C1 segment of cervical spinal cord (tissue), 14 donors: ENCODE measurements around the gene EIF4A3.
A peak's percentile ranks its signal among the peaks of the same experiment; 100 is the strongest.
"Not testable (repeated sequence)": the region's sequence is repeated elsewhere in the genome, so short reads cannot be mapped to it uniquely, and the experiment has no call there.

Source experiments
- DNase-seq, 14 donors: peaks; one replicate each; lab custom pipeline; 2025; lab: John Stamatoyannopoulos, UW

Gene EIF4A3

DNA sequence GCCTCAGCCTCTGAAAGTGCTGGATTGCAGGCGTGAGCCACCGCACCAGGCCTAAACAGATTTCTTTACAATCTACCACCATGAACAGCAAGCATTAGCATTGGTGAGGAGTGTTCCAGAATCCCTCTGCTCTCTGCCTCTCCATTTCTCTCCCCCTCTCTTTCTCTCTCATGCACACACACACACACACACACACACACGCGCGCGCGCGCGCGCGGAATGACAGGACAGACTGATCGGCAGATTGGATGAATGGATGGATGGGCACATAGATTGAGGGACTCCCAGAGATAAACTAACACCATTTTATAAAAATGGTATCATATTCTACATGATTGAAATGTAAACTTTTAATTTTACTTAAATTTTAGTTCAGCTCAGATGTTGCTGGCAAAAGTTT, 26.2 kb upstream of the EIF4A3 start:
- no peak for DNase-seq

DNA sequence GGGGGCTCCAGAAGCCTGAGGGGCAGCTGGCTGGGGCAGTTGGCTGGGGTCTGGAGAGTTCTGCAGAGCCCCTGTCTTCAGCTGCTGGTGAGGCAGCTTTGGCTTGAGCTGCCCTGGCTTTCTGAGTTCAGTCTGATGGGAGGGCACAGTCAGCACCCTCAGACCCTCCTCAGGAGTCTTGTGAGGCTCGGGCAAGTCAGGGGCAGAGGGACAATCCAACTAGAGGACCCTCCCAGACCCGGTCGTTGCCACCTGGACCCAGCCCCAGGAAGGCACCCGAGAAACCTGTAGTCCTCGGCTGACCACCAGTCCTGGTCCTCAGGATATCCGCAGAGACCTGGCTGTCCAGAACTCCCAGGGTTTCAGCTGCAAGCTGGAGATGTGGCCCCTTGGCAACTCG, 24.8 kb upstream of the EIF4A3 start:
- DNase-seq: no peak

DNA sequence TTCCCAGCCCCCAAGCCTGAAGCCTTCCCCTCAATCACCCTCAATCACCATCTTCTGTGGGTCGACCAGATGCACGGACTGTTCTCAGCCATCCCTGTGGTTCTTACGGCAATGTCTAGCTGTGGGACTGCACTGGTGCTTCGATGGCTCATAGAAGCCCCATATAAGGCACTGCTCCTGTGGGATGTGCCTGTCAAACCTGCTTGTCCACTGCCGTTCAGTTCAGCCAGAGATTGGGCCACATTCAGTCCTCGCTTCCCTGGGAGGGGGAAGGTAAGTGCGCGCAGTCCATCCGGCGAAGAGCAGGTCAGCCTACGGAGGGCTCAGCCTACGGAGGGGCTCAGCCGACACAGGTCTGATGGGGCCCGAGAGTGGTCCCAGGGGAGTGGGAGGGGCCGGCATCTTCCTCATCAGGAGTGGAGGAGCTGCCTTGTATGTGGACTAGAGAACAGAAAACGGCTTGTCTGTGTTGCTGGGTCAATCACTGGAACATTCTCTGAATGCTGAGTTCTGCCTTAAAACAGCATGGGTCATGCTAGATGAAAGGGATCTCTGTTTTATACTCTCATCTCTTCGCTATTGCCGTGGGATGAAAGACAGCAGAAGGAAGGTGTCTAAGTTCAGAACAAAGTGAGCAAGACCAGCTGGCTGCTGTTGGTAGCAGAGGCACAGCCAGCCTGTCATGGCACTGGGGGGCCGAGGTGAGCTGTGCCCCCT, 23.0 kb upstream of the EIF4A3 start, which contains the start of gene CARD14:
Gene CARD14 (plus strand): TSS at position 247 of the 717 bp plus-strand sequence. CDS start 11,409 bp downstream, outside the sequence.
- no peak for DNase-seq

DNA sequence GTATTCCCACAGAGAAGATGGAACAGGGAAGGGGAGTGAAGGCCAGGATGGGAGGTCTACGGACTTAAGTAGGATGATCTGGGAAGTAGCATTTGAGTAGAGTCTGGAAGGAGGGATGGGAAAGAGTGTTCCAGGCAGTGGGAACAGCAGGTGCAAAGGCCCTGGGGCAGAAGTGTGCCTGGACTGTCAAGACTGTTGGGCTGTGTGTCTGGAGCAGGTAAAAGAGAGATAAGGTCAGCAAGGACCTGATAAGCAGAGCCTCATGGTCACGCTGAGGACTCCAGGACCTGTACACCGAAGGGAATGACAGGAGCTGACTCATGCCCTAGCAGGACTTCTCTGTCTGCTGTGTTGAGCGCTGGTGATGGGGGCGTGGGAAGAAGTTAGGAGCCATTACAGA, 22.2 kb upstream of the EIF4A3 start:
- no peak for DNase-seq

DNA sequence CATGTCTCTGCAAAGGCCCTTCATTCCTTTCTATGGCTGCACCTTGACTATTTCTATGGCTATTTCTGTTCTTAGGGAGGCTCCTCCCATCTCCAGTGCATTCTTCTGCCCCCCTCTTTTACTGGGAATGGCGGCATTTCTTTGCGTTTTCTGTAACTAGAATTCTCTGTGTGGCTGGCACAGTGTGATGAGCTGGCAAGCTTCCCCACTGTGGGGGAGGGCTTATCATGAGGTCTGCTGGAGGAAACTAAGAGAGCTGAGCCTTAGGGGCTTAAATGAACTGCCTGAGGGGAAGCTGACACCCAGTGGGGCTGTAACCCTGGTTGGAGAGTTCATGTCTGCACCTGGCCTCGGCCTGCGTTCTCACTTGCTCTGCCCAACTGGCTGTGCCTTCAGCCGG, 21.4 kb upstream of the EIF4A3 start:
- DNase-seq: no peak

DNA sequence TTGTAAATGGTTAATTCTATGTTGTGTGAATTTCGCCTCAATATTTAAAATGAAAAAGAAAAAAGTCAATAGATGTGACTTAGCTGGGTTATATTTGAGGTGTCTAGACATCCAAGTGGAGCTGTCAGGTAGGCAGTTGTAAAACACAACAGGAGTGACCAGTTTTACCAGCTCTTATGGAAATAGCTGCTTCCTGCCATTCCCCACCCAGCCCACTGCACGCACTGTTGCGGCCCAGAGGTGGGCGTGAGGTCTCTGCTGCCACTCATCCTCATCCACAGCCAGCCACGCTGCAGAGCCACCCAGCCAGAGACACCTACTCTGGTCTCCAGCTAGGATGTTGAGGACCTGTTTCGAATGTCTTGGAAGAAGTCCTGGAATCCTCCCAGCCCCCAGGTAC, 19.5 kb upstream of the EIF4A3 start:
- DNase-seq: no peak

DNA sequence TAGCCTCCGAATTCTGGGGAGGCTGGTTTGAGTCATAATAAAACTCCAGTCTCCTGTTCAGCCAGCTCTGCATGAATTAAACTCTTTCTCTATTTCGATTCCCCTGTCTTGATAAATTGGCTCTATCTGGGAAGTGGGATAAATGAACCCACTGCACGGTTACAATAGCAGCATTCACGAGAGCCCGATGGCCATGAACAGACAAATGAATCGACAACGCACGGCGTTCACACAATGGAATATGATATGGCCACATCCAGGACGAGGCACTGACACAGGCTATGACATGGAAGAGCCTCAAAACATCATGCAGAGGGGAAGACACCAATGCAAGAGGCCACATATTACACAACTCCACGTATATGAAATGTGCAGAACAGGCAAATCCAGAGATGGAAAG, 17.3 kb upstream of the EIF4A3 start:
- no peak for DNase-seq

DNA sequence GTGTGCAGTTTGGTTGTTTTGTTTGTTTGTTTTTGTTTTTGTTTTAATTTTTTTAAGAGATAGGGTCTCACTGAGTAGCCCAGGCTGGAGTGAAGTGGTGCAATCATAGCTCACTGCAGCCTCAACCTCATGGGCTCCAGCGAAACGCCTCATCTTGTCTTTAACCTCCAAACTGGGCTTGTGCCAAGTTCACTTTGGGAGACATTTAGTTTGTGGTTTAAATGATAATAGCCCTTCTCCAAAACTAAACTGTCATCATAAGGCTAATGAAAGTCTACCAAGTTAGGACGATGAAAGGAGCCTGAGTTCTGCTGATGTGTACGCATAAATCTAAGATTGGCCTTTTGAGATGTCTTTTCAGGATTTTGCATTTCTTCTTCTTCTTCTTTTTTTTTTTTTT, 16.4 kb upstream of the EIF4A3 start:
- no peak for DNase-seq

DNA sequence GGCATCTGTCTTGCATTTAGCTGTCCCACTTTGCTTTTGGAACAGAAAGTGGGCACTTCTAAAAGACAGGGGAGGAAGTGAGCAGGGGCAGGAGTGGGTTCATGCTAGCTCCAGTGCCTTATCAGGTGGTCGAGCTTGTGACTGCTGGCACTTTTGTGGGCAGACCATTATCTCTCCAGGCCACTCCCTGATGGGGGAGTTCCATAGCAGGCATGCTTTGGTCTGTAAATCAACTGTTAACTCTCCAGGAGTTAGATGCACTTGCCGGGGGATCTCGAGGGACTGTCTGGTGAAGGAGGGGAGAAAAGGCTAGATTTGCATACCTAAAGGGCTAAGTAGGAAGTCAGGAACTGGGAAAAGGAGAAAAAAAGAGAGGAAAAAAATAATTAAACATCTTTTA, 13.6 kb upstream of the EIF4A3 start:
- no peak for DNase-seq

DNA sequence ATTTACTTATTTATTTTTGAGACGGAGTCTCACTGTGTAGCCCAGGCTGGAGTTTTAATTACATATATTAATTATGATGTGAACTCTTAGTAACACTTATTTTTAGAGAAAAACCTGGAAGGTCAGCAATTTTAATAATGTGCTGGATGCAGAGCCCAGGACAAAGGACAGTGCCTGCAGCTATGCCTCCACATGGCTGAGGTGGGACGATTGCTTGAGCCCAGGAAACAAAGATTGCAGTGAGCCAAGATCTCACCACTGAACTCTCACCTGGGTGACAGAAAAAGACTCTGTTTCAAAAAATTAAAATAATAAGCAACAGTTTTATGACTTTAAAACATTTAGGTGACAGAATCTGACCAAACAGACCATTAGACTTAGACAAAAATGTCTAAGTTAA, 11.9 kb upstream of the EIF4A3 start:
- no peak for DNase-seq

DNA sequence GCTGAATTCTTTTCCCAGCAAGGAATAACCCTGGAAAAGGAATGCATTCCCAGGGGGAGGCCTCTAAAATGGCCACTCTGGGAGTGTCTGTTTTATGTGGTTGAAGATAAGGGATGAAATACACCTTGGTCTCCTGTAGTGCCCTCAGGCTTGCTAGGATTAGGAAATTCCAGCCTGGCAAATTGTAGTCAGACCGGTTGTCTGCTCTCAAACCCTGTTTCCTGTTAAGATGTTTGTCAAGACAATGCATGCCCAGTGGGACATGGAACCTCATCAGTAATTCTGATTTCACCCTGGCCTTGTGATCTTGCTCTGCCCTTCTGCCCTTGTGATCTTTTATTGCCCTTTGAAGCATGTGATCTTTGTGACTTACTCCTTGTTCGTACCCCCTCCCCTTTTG, 8.7 kb upstream of the EIF4A3 start:
- DNase-seq: not testable (repeated sequence)

DNA sequence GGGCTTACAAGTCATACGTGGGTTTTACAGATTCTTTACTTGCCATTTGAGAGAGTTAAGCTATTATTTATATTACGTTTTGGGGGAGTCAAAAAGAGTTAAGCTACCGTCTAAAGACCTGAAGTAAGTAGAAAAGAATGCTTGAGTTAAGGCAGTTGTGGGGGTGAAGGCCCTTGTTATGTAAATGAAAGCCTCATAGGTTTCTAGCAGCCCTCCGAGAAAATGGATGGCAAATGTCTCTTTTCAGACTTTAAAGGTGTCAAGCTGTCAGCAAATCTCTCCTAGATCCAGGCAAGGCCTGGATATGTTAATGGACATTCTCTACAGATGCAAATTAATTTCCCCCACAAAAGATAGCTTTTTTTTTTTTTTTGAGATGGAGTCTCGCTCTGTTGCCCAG, 7.2 kb upstream of the EIF4A3 start:
- no peak for DNase-seq

DNA sequence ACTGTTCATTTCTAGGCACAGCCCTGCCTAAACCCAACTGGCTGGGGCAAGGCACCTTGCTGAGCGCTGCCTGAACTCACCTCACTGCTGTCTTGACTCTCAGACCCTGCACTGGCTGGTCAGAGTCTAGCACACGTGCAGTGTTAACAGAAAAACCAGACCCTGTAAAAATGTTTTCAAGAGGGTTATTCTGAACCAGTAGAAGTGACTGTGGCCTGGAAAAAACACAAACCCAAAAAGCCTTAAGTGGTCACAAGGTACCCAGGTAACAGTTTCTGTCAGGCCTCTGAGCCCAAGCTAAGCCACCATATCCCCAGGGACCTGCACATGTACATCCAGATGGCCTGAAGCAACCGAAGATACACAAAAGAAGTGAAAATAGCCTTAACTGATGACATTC, 6.1 kb upstream of the EIF4A3 start:
- no peak for DNase-seq

DNA sequence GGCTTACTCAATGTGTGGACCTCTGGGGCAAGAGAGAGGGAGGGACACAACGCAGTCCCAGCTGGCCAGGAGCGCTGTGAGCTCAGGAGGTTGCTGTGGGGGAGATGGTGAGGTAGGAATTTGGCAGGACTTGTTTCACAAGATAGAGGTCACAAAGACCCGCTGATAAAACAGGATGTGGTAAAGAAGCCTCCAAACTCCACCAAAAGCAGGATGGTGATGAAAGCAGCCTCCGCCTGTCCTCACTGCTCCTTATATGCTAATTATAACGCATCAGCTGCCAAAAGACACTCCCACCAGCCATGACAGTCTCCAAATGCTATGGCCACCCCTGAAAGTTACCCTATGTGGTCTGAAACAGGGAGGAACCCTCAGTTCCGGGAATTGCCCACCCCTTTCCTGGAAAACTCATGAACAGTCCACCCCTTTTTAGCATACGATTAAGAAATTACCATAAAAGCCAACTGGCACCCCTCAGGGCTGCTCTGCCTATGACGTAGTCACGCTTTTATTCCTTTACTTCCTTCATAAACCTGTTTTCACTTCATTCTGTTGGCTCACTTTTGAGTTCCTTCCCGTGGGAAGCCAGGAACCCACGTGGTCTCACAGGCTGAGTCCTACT, 5.3 kb upstream of the EIF4A3 start:
- no peak for DNase-seq

DNA sequence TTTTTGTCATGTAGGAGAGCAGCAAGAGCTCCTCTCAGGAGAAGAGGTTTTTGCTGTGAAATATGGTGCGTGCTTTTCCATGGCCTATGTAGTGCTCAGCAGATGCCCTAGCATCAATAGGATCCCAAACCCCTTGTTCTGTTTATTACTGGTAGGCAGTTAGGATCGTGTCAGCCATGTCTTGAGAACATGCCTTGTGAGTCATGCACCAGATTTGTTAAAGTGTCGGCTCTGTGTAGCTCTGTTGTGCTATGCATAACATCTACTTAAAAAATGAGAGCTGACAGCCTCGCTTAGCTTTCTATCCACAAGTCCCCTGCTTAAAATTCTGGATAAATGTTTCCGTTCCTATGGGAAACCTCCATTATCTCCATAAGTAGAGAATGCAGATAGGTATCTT, 4.4 kb upstream of the EIF4A3 start:
- DNase-seq: no peak

DNA sequence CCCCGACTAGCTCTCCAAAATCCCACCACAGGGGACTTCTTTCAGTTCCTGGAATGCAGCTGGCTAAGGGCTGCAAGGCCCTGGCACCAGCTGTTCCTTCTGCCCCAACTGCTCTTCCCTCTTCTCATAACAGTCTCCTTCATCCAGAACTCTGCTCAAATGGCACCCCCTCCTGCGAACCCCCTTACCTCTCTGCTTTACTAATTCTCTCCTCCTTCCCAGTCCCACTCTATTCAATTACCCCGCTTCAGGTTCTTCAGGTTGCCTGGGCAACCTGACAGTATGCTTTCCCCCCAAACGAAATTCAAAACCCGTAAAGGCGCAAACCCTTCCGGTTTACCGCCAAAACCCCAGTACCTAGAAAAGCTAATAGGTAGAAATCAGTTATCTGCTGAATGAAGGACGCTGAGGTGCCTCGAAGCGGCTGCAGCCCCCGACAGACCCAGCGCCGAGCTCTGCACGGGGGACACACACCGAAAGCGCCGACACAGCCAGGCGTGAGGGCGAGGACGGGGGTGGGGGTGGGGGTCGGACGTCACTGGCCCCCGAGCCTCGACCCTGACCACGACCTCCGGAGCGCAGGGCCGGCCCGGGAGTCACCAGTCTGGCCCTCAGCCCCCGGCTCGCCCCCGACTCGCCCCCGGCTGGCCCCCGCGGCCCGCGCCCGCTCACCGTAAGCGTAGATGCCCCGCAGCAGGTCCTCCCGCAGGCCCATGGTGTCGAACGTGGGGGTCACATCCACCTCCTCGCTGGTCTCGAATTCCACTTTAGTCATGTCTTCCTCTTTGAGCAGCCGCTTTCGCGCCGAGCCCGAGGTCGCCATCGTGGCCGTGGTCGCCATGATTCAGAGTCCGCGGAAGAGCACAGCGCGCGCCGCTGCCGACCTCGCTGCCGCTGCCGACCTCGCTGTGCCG, 550 bp downstream of the EIF4A3 start:
- peak in 6 of 14 donors; percentile 35 to 58 (median 52) for DNase-seq

DNA sequence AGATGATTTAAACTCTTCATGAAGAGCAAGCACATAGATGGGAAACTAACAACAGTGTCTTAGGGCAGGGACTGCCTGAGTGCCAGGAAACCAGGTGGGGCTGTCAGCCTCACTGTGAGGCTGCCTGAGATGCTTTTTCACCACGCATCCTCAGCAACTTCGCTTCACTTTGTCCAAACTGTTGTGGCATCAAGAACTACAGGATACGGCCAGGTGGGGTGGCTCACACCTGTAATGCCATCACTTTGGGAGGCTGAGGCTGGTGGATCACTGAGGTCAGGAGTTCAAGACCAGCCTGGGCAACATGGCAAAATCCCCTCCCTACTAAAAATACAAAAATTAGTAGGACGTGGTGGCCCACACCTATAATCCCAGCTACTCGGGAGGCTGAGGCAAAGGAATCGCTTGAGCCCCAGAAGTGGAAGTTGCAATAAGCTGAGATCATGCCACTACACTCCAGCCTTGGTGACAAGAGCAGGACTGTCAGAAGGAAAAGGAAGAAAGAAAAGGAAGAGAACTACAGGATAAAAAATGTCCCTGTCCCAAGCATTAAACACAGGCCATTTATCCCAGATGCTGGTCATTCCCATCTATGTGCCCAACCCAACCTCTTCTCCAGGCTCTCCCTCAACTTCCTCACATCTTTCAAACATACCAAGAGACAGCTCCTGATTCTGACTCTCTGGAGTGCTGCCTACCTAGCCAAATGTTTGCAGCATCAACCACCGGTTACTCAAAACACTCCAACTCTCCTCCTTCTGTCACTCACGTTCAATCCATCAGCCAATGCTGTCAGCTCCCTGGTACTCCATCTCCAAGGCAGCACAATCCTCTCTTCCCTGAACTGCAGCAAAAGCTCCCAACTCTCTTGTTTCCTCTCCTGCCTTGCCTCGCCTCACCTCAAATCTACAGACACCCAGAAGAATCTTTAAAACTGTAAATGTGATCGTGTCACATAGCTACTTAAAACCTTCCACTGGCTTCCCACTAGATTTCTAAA, 1.6 kb downstream of the EIF4A3 start:
- no peak for DNase-seq

DNA sequence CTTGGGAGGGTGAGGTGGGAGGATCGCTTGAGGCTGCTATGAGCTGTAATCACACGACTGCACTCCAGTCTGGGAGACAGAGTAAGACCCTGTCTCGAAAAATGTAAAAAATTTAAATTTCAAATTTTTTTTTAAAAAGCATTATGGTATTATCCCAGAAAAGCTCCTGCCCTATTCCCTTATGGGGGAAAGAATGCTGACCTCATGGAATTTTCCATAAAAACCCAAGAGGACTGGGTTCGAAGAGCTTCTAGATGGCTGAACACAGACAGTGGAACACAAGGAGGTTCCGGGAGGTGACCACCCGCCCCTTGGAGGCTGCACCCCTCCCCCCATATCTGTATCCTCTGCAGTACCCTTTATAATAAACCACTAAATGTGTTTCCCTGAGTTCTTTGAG, 4.0 kb downstream of the EIF4A3 start:
- DNase-seq: no peak

DNA sequence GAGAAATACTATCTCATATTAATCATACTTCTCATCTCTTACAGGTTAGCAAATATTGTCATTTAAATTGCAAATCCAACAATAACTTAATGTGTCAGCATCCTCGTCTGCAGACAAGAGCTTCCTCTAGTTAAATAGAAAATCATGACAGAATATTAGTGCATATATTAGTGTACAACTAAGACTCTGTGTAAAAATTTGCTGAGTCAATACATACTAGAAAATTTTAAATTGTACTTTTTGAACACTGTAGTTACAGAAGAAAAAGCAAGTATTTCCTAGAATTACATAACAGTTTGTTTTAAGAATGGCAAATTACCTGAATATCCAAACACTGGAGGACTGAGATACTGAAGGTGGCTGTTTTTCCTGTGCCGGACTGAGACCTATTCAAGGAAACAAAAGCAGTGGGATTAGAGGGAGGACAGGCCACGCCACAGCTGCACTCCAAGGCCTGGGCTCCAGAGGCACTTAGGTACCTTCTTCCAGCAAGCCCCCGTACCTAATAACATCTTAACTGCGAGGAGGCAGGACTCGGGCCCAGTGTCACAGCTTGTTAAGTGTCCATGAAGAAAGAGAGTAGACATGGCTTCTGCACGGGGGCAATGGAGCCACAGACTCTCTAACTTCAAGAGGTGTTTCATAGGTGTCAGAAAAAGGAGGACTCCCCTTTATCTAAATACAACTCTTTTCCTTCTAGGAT, 5.3 kb downstream of the EIF4A3 start:
- DNase-seq: no peak

DNA sequence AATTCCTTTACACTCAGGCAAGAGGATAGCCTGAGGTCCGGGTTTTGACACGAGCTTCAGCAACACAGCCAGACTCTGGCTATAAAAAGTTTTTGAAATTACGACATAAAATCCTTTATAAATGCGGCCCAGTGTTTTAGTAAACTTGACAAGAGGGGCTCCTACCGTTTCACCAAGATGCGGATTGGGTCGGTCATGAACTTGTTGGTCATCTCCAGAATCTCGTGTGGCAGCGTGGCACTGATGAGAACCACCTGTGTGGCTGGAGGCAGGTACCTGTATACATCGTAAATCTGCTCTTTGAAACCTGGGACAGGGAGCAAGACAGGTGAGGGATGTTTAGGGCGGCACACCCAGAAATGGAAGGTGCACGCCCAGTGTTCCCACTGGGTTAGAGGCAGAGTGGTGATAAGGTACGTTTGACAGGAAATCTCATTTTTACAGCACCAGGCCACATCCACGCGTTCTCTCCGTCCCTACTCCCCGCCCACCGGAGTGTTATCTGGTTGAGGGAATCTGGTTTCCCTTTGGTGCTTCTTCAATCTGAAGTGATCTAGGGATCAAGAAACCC, 8.0 kb downstream of the EIF4A3 start:
- no peak for DNase-seq
